Measurements from ENCODE around the gene KMT2C.
"Not testable (repeated sequence)": the region's sequence is repeated elsewhere in the genome, so short reads cannot be mapped to it uniquely, and the experiment has no call there.

Gene KMT2C

GRCh38 chr7:152208766-152209165 lies 227.0 kb downstream of the KMT2C start:
- not testable (repeated sequence) for H3K27me3 ChIP-seq (ENCODE audit: low read length); H3K4me2 ChIP-seq (ENCODE audit: low read depth, low read length, poor library complexity, severe bottlenecking); H2AFZ ChIP-seq (ENCODE audit: low read depth, low read length, severe bottlenecking)

GRCh38 chr7:152204417-152204816 lies 231.4 kb downstream of the KMT2C start:
- peaks cover 18% of the 10 kb centered on the region; the same call in 1 of the 2 replicates for H3K36me3 ChIP-seq (ENCODE audit: low read length)
- not testable (repeated sequence) for H2AFZ ChIP-seq (ENCODE audit: low read depth, low read length, severe bottlenecking); H3F3A ChIP-seq (ENCODE audit: insufficient read depth); H3K4me3 ChIP-seq (ENCODE audit: insufficient read depth, low read length, poor library complexity, severe bottlenecking); H3K9ac ChIP-seq (ENCODE audit: low read length); H3K27ac ChIP-seq (ENCODE audit: low read depth, low read length); H3K9me3 ChIP-seq (ENCODE audit: insufficient read depth, low read length); H3K9me2 ChIP-seq (replicated peaks; ENCODE audit: insufficient read depth, low read length); H3K79me2 ChIP-seq (ENCODE audit: insufficient read depth, low read length); H3K27me3 ChIP-seq (ENCODE audit: low read length); H4K20me1 ChIP-seq (ENCODE audit: low read depth, low read length); H3K4me2 ChIP-seq (ENCODE audit: low read depth, low read length, poor library complexity, severe bottlenecking)

More at GRCh38 chr7:152208766-152209165, 227.0 kb downstream of the KMT2C start:
- H3K9me3 ChIP-seq (ENCODE audit: insufficient read depth, low read length); H3F3A ChIP-seq (ENCODE audit: insufficient read depth); H3K27ac ChIP-seq (ENCODE audit: low read depth, low read length); H3K79me2 ChIP-seq (ENCODE audit: insufficient read depth, low read length); H3K4me3 ChIP-seq (ENCODE audit: insufficient read depth, low read length, poor library complexity, severe bottlenecking); H3K36me3 ChIP-seq (ENCODE audit: low read length); H4K20me1 ChIP-seq (ENCODE audit: low read depth, low read length); H3K9me2 ChIP-seq (replicated peaks; ENCODE audit: insufficient read depth, low read length); H3K9ac ChIP-seq (ENCODE audit: low read length): not testable (repeated sequence)

- no peak overlapping the region for H3K4me2 ChIP-seq (ENCODE audit: low read depth, low read length, poor library complexity, severe bottlenecking)
Observed at GRCh38 chr7:152203095-152203494, 232.7 kb downstream of the KMT2C start.

GRCh38 chr7:152202056-152202455 lies 233.7 kb downstream of the KMT2C start:
- no peak overlapping the region for H3K9ac ChIP-seq (ENCODE audit: low read length)
- no peak overlapping the region for H2AFZ ChIP-seq (ENCODE audit: low read depth, low read length, severe bottlenecking)
- H3K9me2 ChIP-seq (replicated peaks; ENCODE audit: insufficient read depth, low read length): no peaks in the 10 kb centered on the region
- no peaks in the 10 kb centered on the region for H3K79me2 ChIP-seq (ENCODE audit: insufficient read depth, low read length)
- H3K27ac ChIP-seq (ENCODE audit: low read depth, low read length): no peak overlapping the region
- no peak overlapping the region for H3K4me2 ChIP-seq (ENCODE audit: low read depth, low read length, poor library complexity, severe bottlenecking)
- H3K4me3 ChIP-seq (ENCODE audit: insufficient read depth, low read length, poor library complexity, severe bottlenecking): no peak overlapping the region
- no peaks in the 10 kb centered on the region for H3K27me3 ChIP-seq (ENCODE audit: low read length)
- H3K9me3 ChIP-seq (ENCODE audit: insufficient read depth, low read length): no peaks in the 10 kb centered on the region
- TF ChIP-seq EZH2phosphoT487 (conservative IDR thresholded peaks at IDR 0.05; ENCODE audit: low read length) (no peak), CTCF (IDR thresholded peaks at IDR 0.05; ENCODE audit: insufficient read depth, low read length, poor library complexity, severe bottlenecking) (no peak)
- H3F3A ChIP-seq (ENCODE audit: insufficient read depth): peaks cover 12% of the 10 kb centered on the region; the same call in 1 of the 2 replicates
- H4K20me1 ChIP-seq (ENCODE audit: low read depth, low read length): peaks cover 6% of the 10 kb centered on the region; the same call in 1 of the 2 replicates
- peaks cover 36% of the 10 kb centered on the region; the same call in 1 of the 2 replicates for H3K36me3 ChIP-seq (ENCODE audit: low read length)

More at GRCh38 chr7:152203095-152203494, 232.7 kb downstream of the KMT2C start:
- Histone ChIP-seq H3K36me3 (ENCODE audit: low read length) (peaks cover 26% of the 10 kb centered on the region; the same call in 1 of the 2 replicates), H3K27ac (ENCODE audit: low read depth, low read length) (no peak overlapping the region), H3K4me3 (ENCODE audit: insufficient read depth, low read length, poor library complexity, severe bottlenecking) (no peak overlapping the region), H2AFZ (ENCODE audit: low read depth, low read length, severe bottlenecking) (no peak overlapping the region), H3K9ac (ENCODE audit: low read length) (no peak overlapping the region), H3K9me2 (replicated peaks; ENCODE audit: insufficient read depth, low read length) (no peaks in the 10 kb centered on the region), H3K79me2 (ENCODE audit: insufficient read depth, low read length) (no peaks in the 10 kb centered on the region), H3K9me3 (ENCODE audit: insufficient read depth, low read length) (no peaks in the 10 kb centered on the region), H3F3A (ENCODE audit: insufficient read depth) (peaks cover 12% of the 10 kb centered on the region; the same call in 1 of the 2 replicates), H4K20me1 (ENCODE audit: low read depth, low read length) (peaks cover 6% of the 10 kb centered on the region; the same call in 1 of the 2 replicates), H3K27me3 (ENCODE audit: low read length) (no peaks in the 10 kb centered on the region)
- no peak for TF ChIP-seq EZH2phosphoT487 (conservative IDR thresholded peaks at IDR 0.05; ENCODE audit: low read length)
- no peak for TF ChIP-seq CTCF (IDR thresholded peaks at IDR 0.05; ENCODE audit: insufficient read depth, low read length, poor library complexity, severe bottlenecking)
